ENCODE results near the gene ZXDC.

The ZXDC gene

DNA sequence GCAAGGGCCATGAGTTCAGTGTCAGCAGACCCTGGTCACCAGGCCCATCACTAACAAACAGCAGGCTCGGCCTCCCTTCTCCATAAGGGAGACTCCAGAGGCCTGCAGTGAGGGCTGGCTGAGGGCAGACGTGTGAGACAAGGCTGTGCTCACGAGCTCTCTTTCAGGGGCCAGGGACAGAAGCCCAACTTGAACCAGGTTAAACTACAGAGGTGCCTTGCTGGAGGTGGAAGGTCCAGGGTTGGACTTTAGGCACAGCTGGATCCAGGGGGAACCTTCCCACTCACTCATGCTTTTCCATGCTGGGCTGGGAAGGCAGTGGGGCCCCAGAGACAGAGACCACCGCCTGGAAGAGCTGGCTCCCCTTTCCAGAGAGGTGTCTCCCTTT is 62.0 kb downstream of the ZXDC start:
- DNase-seq: no peak

- DNase-seq: no peak
Measured at GRCh38 chr3:126412841-126413692, 62.6 kb downstream of the ZXDC start.

DNA sequence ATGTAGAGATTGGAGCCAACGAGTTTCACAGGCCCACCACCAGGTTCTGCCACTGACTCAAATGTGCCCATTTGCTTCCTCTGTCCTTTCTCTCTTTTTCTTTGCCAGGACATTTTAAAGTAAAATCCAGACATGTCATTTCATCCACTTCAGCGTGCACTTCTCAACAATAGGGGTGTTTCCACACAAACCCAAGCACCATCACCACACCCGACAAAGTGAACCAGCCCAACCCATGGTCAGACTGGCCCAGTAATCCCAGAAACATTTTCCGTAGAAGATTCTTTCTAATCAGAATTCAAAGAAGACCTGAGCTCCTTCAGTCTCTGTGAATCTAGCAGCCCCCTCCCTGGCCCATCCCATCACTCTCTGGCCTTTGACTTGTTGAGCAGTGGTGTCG is 67.6 kb downstream of the ZXDC start:
- no peak for DNase-seq

DNA sequence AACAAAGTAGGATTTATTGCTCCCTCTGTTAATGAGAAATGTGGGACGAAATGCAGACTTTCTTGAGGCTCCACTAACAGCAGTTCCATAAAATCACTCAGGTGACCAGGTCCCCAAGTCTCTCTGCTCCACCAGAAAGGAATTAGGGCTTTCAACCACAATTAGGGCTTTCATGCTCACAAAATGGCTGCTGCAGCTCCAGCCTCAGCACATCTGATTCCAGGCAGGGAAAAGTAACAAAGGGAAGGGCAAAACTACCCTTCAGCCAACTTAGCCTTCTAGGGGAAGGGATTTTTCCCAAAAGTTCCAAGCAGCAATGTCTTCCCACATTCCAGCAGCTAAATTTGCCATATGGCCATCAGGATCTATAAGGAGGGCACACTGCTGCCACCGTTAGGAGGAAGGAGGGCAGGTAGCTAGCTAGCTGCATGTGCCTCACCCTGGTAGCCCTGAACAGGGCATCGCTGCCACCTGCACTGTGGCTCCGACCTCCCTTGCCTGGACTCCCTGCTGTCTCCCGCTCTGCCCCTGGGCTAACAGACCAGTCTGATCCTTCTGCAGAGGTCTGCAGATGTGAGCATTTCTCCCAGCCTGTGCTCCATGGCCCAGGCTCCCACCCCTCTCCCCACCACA is 68.2 kb downstream of the ZXDC start:
- DNase-seq: no peak

DNA sequence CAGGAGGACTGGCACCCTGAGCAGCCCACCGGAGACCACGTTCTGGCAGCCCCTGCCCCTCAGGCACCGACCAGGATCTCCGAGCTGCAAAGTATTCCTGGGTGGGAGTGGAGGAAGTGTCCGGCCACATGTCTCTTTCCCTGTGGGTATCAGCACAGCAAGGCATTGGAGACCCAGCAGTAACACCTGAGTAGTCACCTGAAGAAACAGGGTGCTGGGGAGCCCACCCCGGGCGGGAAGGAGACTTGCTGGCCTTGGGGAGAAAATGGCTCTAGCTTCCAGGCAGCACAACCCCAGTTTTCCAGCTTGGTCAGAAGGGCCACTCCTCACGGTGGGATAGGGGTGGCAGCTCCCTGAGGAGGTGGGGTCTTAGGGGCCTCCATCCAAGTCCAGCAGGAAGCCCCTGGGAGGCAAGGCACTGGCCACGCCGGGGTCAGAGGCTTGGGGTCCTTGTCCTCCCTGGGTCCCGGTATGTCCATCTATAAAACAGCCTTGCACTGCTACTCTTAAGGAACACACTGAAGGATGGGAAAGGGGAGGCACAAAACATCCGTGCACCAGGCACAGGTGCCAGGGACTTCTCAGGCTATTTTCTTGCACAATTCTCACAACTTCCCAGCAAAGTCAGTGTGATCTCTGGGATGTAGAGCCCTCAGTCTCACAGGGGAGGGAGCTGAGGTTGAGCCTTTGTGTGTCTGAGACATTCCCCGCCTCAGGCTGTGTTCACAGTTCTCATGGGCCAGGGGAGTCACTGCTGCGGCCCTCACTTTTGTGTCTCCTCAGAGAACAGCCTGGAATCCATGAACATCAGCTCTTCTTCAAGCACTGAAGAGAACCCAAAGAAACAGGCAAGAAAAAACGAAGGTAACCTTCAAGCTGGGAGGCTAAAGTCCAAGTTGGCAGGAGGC is 69.0 kb downstream of the ZXDC start:
- no peak for DNase-seq

DNA sequence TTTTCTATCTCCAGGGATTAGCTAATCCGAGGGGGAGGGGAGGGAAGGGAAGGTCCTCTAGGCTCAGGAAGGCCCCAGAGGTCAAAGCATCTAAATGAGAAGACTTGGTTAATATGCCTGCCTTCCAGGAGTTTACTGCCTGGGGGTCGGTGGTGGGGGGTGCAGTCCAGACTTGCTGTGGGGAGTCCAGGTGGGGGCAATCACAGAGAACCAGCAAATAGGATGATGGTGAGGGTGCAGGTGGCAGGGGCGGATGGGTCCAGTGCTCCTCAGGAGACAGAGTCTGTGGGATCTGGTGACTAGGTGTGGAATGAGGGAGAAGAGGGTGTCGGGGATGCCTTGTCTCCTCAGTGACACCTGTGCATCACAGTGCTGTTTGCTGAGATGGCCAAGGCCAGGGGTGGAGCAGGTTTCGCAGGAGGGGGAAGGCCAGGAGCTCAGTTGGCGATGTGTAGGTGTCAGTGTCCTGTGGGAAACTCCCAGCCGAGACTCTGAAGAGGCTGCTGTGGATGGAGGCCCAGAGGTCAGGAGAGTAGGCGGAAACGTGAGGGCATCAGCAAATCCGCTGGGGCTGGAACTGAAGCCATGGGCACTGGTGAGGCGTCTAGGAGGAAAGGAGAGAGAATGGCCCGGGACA is 72.9 kb downstream of the ZXDC start:
- peak; percentile 28 for DNase-seq

DNA sequence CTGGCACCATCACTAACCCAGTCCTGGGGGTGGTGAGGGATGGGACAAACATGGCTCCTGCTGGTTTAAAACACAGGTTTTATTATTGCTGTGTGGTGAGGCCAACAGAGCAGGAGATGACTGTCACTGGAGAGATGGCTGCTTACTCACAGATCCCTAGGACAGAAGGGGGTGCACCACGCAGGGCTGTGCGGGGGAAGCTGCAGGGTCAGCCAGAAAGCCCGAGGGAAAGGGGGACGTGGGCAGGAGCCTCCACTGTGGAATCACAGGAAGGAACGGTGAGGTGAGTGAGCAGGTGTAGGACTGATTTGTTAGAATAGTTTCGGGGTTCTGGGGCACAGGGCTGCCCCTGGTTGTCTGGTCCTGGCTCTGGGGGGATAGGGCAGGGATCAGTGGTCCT is 73.5 kb downstream of the ZXDC start:
- no peak for DNase-seq

DNA sequence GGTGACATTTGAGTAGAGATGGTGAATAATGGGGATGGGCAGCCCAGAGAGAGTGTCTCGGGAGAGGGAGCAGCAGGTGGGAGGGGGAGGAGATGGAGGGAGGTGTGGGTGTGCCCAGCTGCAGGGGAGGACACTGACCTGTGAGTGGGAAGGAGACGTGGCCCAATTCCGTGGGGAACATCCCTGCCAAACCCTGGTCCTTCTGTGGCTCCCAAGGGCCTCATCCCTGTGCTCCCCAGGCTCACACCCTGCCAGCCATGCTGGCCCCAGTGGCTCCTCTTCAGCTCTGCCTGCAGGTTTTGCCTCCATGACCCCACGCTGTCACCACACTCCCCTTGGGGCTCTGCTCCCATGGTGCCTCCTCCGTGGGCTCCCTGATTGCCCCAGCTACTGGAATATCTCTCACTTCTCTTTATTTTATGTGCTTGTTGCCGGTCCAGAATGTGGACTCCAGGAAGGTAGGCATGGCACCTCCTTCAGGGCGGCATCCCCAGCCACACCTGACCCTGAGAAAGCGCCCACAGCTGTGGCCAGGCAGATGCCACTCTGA is 74.0 kb downstream of the ZXDC start:
- no peak for DNase-seq

- DNase-seq: no peak
Measured at GRCh38 chr3:126399756-126400155, 75.9 kb downstream of the ZXDC start.

DNA sequence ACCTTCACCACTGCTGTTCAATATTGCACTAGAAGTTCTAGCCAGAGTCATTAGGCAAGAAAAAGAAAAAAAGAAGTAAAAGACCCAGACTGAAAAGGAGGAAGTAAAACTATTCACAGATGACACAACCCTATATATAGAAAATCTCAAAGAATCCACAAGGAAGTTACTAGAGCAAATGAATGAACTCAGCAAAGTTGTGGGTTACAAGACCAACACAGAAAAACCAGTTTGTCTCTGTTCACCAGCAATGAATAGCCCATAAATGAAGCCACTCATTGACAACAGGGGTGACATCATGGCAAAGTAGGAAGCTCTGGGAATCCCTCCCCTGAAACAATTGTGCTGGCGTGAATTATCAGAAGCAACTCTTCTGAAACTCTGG is 76.3 kb downstream of the ZXDC start:
- no peak for DNase-seq

GRCh38 chr3:126398423-126399350 is 77.0 kb downstream of the ZXDC start:
- DNase-seq: no peak

DNA sequence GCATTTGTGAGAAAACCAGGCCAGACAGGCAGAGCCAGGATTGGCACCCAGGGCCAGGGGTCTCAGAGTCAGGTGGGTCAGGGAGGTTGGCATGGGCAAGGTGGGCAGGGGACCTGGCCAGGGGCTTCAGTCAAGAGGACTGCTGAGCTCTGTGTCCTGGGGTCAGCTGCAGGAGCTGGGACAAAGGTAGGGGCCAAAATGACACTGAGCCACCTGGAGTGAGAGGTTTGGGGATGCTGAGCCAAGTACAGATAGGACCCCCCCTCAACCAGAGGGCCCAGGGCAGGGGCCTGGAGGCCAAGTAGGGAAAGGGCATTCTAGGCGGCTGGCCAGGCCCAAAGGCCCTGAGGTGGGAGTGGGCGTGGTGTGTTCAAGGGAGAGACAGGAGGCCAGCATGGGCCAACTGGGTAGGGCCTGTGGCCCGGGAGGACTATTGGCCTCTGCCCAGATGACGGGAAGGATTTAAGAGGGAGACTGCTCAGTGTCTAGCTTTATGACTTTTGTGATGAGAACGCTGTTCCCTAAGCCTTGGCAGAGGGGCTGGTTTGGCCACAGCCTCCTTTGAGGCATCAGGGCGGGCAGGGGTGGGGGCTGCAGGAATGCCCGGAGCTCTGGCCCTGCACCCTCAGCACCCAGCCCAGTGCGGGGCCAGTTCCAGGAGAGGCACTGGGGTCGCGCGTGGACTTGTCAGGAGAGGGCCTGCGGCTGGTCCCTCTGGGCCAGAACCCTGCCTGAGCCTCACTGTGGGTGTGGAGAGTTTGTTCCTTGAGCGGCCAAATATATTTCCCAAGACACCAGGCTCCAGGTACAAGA is 77.9 kb downstream of the ZXDC start:
- no peak for DNase-seq

DNA sequence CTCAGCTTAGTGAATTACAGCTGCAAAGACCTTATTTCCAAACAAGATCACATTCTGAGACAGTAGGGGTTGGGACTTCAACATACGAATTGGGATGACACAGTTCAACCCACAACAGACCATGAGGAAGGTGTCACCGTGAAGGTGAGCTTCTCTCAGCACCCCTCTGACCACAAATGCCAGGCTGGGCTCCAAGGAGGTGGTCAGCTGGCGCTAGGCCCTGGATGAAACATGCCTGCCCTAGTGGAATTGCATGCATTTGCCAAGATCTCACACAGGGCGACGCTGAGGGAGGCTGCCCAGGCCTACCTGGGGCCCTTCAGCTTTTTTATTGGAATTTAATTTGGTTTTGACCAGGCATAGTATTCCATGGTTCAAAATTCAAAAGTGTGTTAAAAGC is 79.2 kb downstream of the ZXDC start:
- DNase-seq: no peak

DNA sequence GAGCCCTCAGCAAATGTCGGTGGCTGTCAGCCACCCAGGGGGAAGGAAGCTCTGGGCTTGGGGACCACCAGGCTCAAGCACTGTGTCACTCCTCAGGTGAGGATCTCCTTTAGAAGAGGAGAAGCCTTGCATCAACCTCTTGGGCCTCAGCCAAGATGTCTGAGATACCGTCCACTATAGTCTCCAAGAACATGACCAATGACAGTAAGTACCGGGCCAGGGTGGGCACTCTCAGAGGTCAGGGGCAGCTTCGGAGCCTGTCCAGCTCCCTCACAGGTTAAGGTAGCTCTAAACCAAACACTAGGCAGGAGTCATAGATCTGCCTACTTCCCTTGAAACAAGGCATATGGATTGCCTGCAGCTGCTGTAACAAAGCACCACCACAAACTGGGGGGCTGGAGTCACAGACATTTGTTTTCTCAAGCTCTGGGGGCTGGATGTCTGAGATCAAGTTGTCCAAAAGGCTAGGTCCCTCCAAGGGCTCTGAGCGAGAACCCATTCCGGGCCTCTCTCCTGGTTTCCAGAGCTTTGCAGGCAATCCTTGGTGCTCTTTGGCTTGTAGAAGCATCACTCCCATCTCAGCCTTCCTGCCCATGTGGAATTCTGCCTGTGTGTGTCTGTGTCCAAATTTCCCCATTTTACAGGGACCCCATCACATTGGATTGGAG is 79.7 kb downstream of the ZXDC start:
- DNase-seq: no peak

DNA sequence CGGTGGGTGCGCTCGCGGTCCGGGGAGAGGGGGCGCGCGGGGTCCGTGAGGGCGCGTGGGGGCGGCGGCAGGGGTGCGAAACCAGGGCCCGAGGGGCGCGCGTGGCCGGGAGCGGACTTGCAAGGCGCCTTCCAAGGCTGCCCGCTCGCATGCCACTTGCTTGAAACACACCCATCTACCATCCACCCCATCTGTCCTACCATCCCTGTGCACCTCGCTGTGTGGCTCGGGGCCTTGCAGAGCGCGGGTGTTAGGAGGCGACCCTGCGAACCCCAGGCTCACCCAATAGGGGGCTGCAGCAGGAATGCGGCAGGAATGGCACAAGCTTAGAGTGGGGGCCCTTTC is 80.7 kb downstream of the ZXDC start:
- DNase-seq: no peak

GRCh38 chr3:126394179-126394976 is 81.3 kb downstream of the ZXDC start, which contains the start of gene CFAP100:
TSS of gene CFAP100 (plus strand) at chr3:126394909. CDS start at chr3:126396001, 1,092 bp downstream.
- DNase-seq: no peak

DNA sequence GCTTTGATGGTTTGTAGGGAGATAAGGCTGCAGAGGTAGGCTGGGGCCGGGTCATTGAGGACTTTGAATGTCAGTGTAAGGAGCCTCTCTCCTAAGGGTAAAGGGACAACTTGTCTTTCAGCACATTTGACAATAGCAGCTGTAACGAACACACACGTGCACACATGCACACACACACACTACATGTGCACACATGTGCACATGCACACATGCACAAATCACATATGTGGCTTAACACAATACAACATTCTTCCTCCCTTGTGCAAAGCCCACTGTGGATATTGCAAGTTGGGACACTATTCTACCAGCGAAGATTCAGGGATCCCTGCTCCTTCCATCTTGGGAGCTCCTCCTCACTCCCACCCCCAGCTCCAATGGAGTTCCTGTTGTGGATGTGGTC is 82.1 kb downstream of the ZXDC start:
- DNase-seq: no peak

DNA sequence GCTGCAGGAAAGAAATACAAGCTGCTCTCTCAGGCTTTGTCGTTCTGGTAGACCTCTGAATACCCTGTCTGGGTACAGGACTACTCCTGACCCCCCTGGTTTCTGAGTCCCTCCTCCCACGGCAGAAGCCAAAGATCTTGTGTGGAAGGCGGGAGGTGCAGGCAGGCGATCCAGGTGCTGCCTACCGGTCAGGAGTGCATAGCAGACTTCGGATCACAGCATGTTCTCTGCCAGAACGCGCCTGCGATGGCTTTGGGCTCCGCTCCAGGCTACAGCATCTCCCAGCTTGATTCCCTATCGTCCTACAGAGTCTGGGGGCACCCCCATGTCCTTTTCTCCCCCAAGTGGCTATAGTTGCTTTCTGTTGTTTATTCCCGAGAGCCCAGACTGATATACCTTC is 83.4 kb downstream of the ZXDC start:
- DNase-seq: no peak

DNA sequence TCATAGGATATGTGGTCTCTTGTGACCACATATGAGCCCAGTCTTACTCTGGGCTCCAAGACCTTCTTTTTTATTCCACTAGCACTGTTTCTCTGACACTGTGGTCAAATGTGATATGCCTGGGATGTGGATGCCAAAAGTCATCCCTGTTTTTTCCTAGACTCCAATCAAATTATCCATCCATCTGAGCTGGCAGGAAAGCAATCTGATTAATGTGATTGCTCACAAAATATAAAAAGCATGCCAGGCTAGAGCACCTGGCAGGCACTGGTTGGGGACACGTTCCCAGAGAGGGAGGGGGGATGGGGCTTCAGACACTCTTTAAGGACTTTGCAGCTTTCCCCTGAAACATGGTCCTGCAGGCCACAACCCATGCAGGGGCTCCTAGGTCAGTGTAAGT is 84.1 kb downstream of the ZXDC start:
- no peak for DNase-seq
